Esophagus mucosa (tissue), 1 donor: ENCODE data around the gene STAB2. TPM values are rescaled to one million over a fixed set of nuclear protein-coding genes. Genes with fewer than 3 reads are reported as not detected.

Source experiments
- ATAC-seq: fragments of 200-7000 bp; cut with Tn5 transposase; one replicate; pipeline ENCODE4 v1.9.1; 2020
- total RNA-seq: library from RNA; stranded (reverse); gene quantifications from one replicate; pipeline ENCODE4 v1.2.4, GENCODE V29; 2023
- donor health status: DM: yes; HTN: yes; CAD: no.

The STAB2 gene
- total RNA-seq: 0.16 TPM

GRCh38 chr12:103586791-103587370 lies at the start of gene STAB2:
Gene STAB2 (plus strand): TSS chr12:103587273. CDS start chr12:103587477, 204 bp downstream.
- no peak for ATAC-seq

- no peak for ATAC-seq
These were observed 48.7 kb upstream of the STAB2 start for GRCh38 chr12:103538397-103538796.

GRCh38 chr12:103540319-103540718 lies 46.8 kb upstream of the STAB2 start:
- no peak for ATAC-seq

- no peak for ATAC-seq
These were observed 45.0 kb upstream of the STAB2 start for GRCh38 chr12:103542078-103542477.

- ATAC-seq: no peak
These were observed 40.1 kb upstream of the STAB2 start for GRCh38 chr12:103546959-103547358.

- no peak for ATAC-seq
These were observed 39.7 kb upstream of the STAB2 start for GRCh38 chr12:103547376-103547775.

GRCh38 chr12:103547929-103548328 lies 39.1 kb upstream of the STAB2 start:
- no peak for ATAC-seq

GRCh38 chr12:103548622-103549601 lies 38.2 kb upstream of the STAB2 start:
- peak; percentile 83 for ATAC-seq

GRCh38 chr12:103556890-103557627 lies 30.0 kb upstream of the STAB2 start:
- ATAC-seq: no peak

GRCh38 chr12:103557628-103558010 lies 29.5 kb upstream of the STAB2 start:
- ATAC-seq: no peak

GRCh38 chr12:103558879-103559278 lies 28.2 kb upstream of the STAB2 start:
- no peak for ATAC-seq

- peak; percentile 98 for ATAC-seq
These were observed 26.4 kb upstream of the STAB2 start for GRCh38 chr12:103560604-103561101.

- ATAC-seq: no peak
These were observed 25.9 kb upstream of the STAB2 start for GRCh38 chr12:103561174-103561573.

- no peak for ATAC-seq
These were observed 20.7 kb upstream of the STAB2 start for GRCh38 chr12:103566398-103566797.

GRCh38 chr12:103569278-103569677 lies 17.8 kb upstream of the STAB2 start:
- ATAC-seq: no peak

- ATAC-seq: no peak
These were observed 15.8 kb upstream of the STAB2 start for GRCh38 chr12:103571286-103571685.

- no peak for ATAC-seq
These were observed 14.6 kb upstream of the STAB2 start for GRCh38 chr12:103572312-103573045.

- ATAC-seq: no peak
These were observed 13.9 kb upstream of the STAB2 start for GRCh38 chr12:103573185-103573584.

GRCh38 chr12:103578926-103579325 lies 8.1 kb upstream of the STAB2 start:
- ATAC-seq: no peak

GRCh38 chr12:103580026-103580425 lies 7.0 kb upstream of the STAB2 start:
- ATAC-seq: peak; percentile 36

- ATAC-seq: no peak
These were observed 4.1 kb upstream of the STAB2 start for GRCh38 chr12:103583008-103583407.

GRCh38 chr12:103586132-103586531 lies 941 bp upstream of the STAB2 start:
- no peak for ATAC-seq
